GM12878 (cell line): ENCODE results near the gene BRD2. TPM values are rescaled to one million over a fixed set of nuclear protein-coding genes. Genes with fewer than 3 reads are reported as not detected.
A peak's percentile ranks its signal among the peaks of the same experiment; 100 is the strongest.

Source experiments
- ATF2 ChIP-seq: IDR thresholded peaks from 2 replicates; pipeline ENCODE4 v1.6.1; 2012; ENCODE audit warnings: low read length, inconsistent platforms
- BHLHE40 ChIP-seq, 2 experiments: fragments of 450-650 bp in 1 of 2; IDR thresholded peaks; 2 replicates each; pipeline ENCODE4 v1.6.1; 2011 to 2017; ENCODE audit warnings: low read depth in 2 of 2, borderline replicate concordance in 1 of 2, improper control_type of control experiment in 1 of 2, low read length in 1 of 2, mild to moderate bottlenecking in 1 of 2
- BMI1 ChIP-seq: fragments of 450-650 bp; IDR thresholded peaks from 2 replicates; pipeline ENCODE4 v1.6.1; 2016; ENCODE audit warnings: mild to moderate bottlenecking, moderate library complexity, borderline replicate concordance
- BRCA1 ChIP-seq: IDR thresholded peaks from 2 replicates; pipeline ENCODE4 v1.6.1; 2011; ENCODE audit warnings: low read depth, low read length, improper control_type of control experiment
- CBX3 ChIP-seq: fragments of 200-600 bp; sonication (generic); IDR thresholded peaks from 2 replicates; pipeline ENCODE4 v1.6.1; 2016; ENCODE audit warnings: low read depth, borderline replicate concordance
- CREM ChIP-seq: IDR thresholded peaks from 2 replicates; pipeline ENCODE4 v1.6.1; 2014; ENCODE audit warnings: antibody characterized with exemption, low read depth
- E2F8 ChIP-seq: fragments of 450-650 bp; IDR thresholded peaks from 2 replicates; pipeline ENCODE4 v1.6.1; 2018; ENCODE audit warnings: mild to moderate bottlenecking, low read depth, moderate library complexity; ENCODE audit not compliant: partially characterized antibody
- GATAD2B ChIP-seq: fragments of 450-650 bp; conservative IDR thresholded peaks from 2 replicates; pipeline ENCODE4 v1.6.1; 2017; ENCODE audit warnings: low read depth, mild to moderate bottlenecking, moderate library complexity
- IKZF1 ChIP-seq: fragments of 450-650 bp; conservative IDR thresholded peaks from 2 replicates; pipeline ENCODE4 v1.6.1; 2017; ENCODE audit warnings: antibody characterized with exemption, mild to moderate bottlenecking
- JUNB ChIP-seq: IDR thresholded peaks from 2 replicates; pipeline ENCODE4 v1.6.1; 2016; ENCODE audit warnings: antibody characterized with exemption, mild to moderate bottlenecking
- MYB ChIP-seq: fragments of 150-350 bp; IDR thresholded peaks from 2 replicates; pipeline ENCODE4 v1.6.1; 2014; ENCODE audit warnings: mild to moderate bottlenecking, low read depth, low read length, borderline replicate concordance
- NFYB ChIP-seq: IDR thresholded peaks from 2 replicates; pipeline ENCODE4 v1.6.1; 2011; ENCODE audit warnings: low read depth, mild to moderate bottlenecking, low read length, improper control_type of control experiment, moderate library complexity; ENCODE audit not compliant: insufficient read depth
- PAX5 ChIP-seq: IDR thresholded peaks from 2 replicates; pipeline ENCODE4 v1.6.1; 2011; ENCODE audit warnings: low read depth, low read length, borderline replicate concordance
- PML ChIP-seq: IDR thresholded peaks from 2 replicates; pipeline ENCODE4 v1.6.1; 2012; ENCODE audit warnings: low read length, inconsistent platforms
- SMARCA5 ChIP-seq: fragments of 450-650 bp; IDR thresholded peaks from 2 replicates; pipeline ENCODE4 v1.6.1; 2017; ENCODE audit warnings: mild to moderate bottlenecking
- SPI1 ChIP-seq: IDR thresholded peaks from 2 replicates; pipeline ENCODE4 v1.6.1; 2011; ENCODE audit warnings: low read depth, mild to moderate bottlenecking, low read length, moderate library complexity, borderline replicate concordance; ENCODE audit not compliant: insufficient read depth
- SUPT20H ChIP-seq: IDR thresholded peaks from 2 replicates; pipeline ENCODE4 v1.6.1; 2011; ENCODE audit warnings: low read depth, mild to moderate bottlenecking, low read length, moderate library complexity, borderline replicate concordance; ENCODE audit not compliant: control insufficient read depth
- TAF1 ChIP-seq: IDR thresholded peaks from 2 replicates; pipeline ENCODE4 v1.6.1; 2011; ENCODE audit warnings: mild to moderate bottlenecking, low read depth, low read length, borderline replicate concordance
- YY1 ChIP-seq: IDR thresholded peaks from 2 replicates; pipeline ENCODE4 v1.6.1; 2011; ENCODE audit warnings: low read depth, mild to moderate bottlenecking, low read length
- polyA plus RNA-seq, 11 experiments: library from polyadenylated mRNA; depleted of rRNA in 4 of 11; unstranded in 6 of 11; stranded (reverse) in 5 of 11; fragments of >200 nt; fragmentation: Nextera tagmentation in 4 of 11; fragmentation: Illumina TruSeq in 1 of 11; extraction: Ambion mirVana in 4 of 11; extraction: Trizol in 1 of 11; gene quantifications; 1 replicate in 1 of 11; 2 replicates in 10 of 11; pipeline versions ENCODE4 v1.2.1 to v1.2.3, GENCODE V29; 2011 to 2016; ENCODE audit warnings: inconsistent platforms in 2 of 11, missing spikeins in 2 of 11, low read depth in 1 of 11
- total RNA-seq, 4 experiments: library from RNA; depleted of rRNA in 3 of 4; stranded (reverse); fragments of >200 nt in 3 of 4; fragmentation: Illumina TruSeq in 1 of 4; extraction: Trizol in 1 of 4; gene quantifications; 2 replicates each; pipeline versions ENCODE4 v1.2.1 to v1.2.3, GENCODE V29; 2013 to 2021
- TF ChIP-seq, protein P1 (sequence below): fragments of 450-650 bp; IDR thresholded peaks from 2 replicates; pipeline ENCODE4 v1.6.1; 2017; ENCODE audit warnings: mild to moderate bottlenecking, moderate library complexity
- TF ChIP-seq, protein P2 (sequence below): IDR thresholded peaks from 2 replicates; pipeline ENCODE4 v1.6.1; 2012; ENCODE audit warnings: low read depth, low read length, improper control_type of control experiment

BRD2 gene
- total and polyA plus RNA-seq, 10 of the 15 experiments (the other 5 are each of a cell fraction or from before 2014, with no cell fraction given): 32.2 to 239 (median 139) TPM

DNA sequence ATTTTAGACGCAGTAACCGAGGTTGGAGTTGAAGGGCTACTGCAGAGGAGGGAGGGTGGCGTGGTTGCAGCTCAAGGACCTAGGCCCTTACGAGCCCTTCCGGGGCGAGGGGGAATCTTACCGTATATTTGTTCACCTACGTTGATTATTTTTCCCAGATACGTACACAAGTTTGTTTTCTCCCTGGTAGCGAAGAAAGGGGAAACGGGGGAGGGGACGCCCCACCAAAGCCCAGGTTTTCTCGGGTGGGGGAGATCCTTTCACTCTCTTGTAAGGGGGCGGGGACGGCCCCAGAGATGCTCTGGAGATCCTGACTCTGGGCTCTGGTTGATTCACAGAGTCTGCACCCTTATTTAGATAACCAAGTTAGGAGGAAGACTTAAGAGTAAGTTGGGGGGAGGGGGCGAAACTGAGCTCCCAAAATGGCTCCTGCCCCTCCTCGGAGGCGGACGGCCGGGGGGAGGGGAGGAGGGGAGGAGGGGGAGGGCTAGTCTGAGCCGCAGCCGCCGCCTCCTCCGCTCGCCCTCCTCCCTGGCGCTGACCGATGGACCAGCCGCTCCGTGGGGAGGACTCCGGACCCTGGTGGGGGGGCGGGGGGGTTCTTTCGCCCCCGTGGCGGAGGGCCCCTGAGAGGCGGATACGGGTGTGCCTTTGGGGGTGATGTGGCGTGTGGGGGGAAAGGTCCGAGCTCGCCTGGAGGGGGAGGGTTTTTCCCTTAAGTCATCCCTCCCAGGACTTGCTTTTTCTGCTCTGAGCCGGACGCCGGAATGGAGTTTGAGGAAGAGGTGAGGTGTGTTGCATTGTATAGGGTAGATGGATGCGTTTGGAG lies 2.2 kb downstream of the BRD2 start (continued):
- TF ChIP-seq JUNB: no peak
- TF ChIP-seq TAF1: peak; percentile 85
- no peak for TF ChIP-seq BMI1
- TF ChIP-seq E2F8: no peak
- no peak for TF ChIP-seq CBX3
- TF ChIP-seq SMARCA5: no peak; the same call in 1 of the 2 replicates
- no peak for TF ChIP-seq BRCA1
- TF ChIP-seq ATF2: no peak
- no peak for TF ChIP-seq SUPT20H
- TF ChIP-seq, protein P1, sequence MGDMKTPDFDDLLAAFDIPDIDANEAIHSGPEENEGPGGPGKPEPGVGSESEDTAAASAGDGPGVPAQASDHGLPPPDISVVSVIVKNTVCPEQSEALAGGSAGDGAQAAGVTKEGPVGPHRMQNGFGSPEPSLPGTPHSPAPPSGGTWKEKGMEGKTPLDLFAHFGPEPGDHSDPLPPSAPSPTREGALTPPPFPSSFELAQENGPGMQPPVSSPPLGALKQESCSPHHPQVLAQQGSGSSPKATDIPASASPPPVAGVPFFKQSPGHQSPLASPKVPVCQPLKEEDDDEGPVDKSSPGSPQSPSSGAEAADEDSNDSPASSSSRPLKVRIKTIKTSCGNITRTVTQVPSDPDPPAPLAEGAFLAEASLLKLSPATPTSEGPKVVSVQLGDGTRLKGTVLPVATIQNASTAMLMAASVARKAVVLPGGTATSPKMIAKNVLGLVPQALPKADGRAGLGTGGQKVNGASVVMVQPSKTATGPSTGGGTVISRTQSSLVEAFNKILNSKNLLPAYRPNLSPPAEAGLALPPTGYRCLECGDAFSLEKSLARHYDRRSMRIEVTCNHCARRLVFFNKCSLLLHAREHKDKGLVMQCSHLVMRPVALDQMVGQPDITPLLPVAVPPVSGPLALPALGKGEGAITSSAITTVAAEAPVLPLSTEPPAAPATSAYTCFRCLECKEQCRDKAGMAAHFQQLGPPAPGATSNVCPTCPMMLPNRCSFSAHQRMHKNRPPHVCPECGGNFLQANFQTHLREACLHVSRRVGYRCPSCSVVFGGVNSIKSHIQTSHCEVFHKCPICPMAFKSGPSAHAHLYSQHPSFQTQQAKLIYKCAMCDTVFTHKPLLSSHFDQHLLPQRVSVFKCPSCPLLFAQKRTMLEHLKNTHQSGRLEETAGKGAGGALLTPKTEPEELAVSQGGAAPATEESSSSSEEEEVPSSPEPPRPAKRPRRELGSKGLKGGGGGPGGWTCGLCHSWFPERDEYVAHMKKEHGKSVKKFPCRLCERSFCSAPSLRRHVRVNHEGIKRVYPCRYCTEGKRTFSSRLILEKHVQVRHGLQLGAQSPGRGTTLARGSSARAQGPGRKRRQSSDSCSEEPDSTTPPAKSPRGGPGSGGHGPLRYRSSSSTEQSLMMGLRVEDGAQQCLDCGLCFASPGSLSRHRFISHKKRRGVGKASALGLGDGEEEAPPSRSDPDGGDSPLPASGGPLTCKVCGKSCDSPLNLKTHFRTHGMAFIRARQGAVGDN: no peak
- no peak for TF ChIP-seq NFYB
- no peak for TF ChIP-seq PML
- TF ChIP-seq, protein P2, sequence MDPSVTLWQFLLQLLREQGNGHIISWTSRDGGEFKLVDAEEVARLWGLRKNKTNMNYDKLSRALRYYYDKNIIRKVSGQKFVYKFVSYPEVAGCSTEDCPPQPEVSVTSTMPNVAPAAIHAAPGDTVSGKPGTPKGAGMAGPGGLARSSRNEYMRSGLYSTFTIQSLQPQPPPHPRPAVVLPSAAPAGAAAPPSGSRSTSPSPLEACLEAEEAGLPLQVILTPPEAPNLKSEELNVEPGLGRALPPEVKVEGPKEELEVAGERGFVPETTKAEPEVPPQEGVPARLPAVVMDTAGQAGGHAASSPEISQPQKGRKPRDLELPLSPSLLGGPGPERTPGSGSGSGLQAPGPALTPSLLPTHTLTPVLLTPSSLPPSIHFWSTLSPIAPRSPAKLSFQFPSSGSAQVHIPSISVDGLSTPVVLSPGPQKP: no peak
- TF ChIP-seq MYB: no peak
- TF ChIP-seq CREM: peak; percentile 24
- TF ChIP-seq BHLHE40 (IDR thresholded peaks at IDR 0.05; ENCODE audit: borderline replicate concordance in 1 of 2, low read depth in 2 of 2, low read length in 1 of 2): peak in 1 of 2 experiments; percentile 44; a peak in 2 of 4 replicates
- peak; percentile 5; the same call in 1 of the 2 replicates for TF ChIP-seq PAX5
- TF ChIP-seq SPI1: peak; percentile 27; the same call in 1 of the 2 replicates
- no peak for TF ChIP-seq IKZF1
- TF ChIP-seq YY1: peak; percentile 74
- TF ChIP-seq GATAD2B: peak; percentile 47
